HUES6 (cell line): Measurements from ENCODE around the gene WDFY4.

Experiments
- H3K27ac ChIP-seq: 2 replicates; pipeline ENCODE4 v1.7.0; 2013; ENCODE audit warnings: low read depth, mild to moderate bottlenecking, low read length, inconsistent platforms
- H3K27me3 ChIP-seq: 2 replicates; pipeline ENCODE4 v1.6.1; 2013; ENCODE audit warnings: low read length; ENCODE audit not compliant: control insufficient read depth, insufficient read depth
- H3K36me3 ChIP-seq: 2 replicates; pipeline ENCODE4 v1.6.1; 2013; ENCODE audit warnings: low read length; ENCODE audit not compliant: control insufficient read depth, insufficient read depth
- H3K4me1 ChIP-seq: 2 replicates; pipeline ENCODE4 v1.6.1; 2013; ENCODE audit warnings: low read length; ENCODE audit not compliant: control insufficient read depth, insufficient read depth
- H3K4me3 ChIP-seq: 2 replicates; pipeline ENCODE4 v1.5.1; 2013; ENCODE audit warnings: low read depth, low read length
- H3K9ac ChIP-seq: one replicate; pipeline ENCODE4 v1.6.1; 2013; ENCODE audit warnings: mild to moderate bottlenecking, low read length
- H3K9me3 ChIP-seq: 2 replicates; pipeline ENCODE4 v1.6.1; 2013; ENCODE audit warnings: low read depth, low read length; ENCODE audit not compliant: control insufficient read depth, insufficient read depth

WDFY4 gene

GRCh38 chr10:48809261-48809660 is 124.6 kb downstream of the WDFY4 start:
- peaks cover 15% of the 10 kb centered on the region; the same call in 1 of the 2 replicates for H3K4me1 ChIP-seq
- H3K27ac ChIP-seq = no peak overlapping the region
- H3K4me3 ChIP-seq = no peak overlapping the region
- peaks cover 3% of the 10 kb centered on the region; the same call in 1 of the 2 replicates for H3K9me3 ChIP-seq
- H3K36me3 ChIP-seq = no peaks in the 10 kb centered on the region
- H3K9ac ChIP-seq = no peak overlapping the region
- H3K27me3 ChIP-seq = peaks cover 27% of the 10 kb centered on the region

DNA sequence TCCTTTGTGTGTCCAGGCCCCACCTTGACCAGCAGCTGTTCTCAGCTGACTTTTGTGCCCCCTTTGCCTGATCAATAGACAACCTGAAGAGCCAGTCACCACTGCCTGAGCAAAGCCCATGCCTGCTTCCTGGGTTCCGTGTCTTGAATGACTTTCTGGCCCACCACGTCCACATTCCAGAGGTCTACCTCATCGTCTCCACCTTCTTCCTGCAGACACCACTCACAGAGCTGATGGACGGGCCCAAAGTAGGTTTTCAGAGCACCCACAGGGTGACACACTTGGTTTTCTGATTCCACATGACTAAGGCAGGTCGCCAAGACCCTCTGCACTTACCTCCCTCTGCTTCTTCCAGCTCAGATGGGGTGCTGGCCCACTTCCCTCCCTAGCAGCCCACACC is 126.8 kb downstream of the WDFY4 start:
- Histone ChIP-seq H3K36me3 (no peaks in the 10 kb centered on the region), H3K27me3 (peaks cover 41% of the 10 kb centered on the region), H3K9ac (no peak overlapping the region), H3K27ac (no peak overlapping the region), H3K4me3 (no peak overlapping the region), H3K9me3 (peaks cover 3% of the 10 kb centered on the region; the same call in 1 of the 2 replicates), H3K4me1 (0 out of 2 replicates have a peak, but pooled peaks cover 8% of the 10 kb centered on the region)

- H3K9me3 ChIP-seq = peaks cover 3% of the 10 kb centered on the region; the same call in 1 of the 2 replicates
- no peak overlapping the region for H3K27ac ChIP-seq
- peaks cover 46% of the 10 kb centered on the region for H3K27me3 ChIP-seq
These were observed 127.2 kb downstream of the WDFY4 start for GRCh38 chr10:48811917-48812316.

GRCh38 chr10:48813291-48813690 is 128.6 kb downstream of the WDFY4 start:
- no peaks in the 10 kb centered on the region for H3K36me3 ChIP-seq
- H3K9me3 ChIP-seq = peaks cover 3% of the 10 kb centered on the region; the same call in 1 of the 2 replicates
- 0 out of 2 replicates have a peak, but pooled peaks cover 8% of the 10 kb centered on the region for H3K4me1 ChIP-seq

More at GRCh38 chr10:48811917-48812316, 127.2 kb downstream of the WDFY4 start:
- H3K36me3 ChIP-seq = no peaks in the 10 kb centered on the region
- no peak overlapping the region for H3K4me3 ChIP-seq
- 0 out of 2 replicates have a peak, but pooled peaks cover 8% of the 10 kb centered on the region for H3K4me1 ChIP-seq
- no peak overlapping the region for H3K9ac ChIP-seq

DNA sequence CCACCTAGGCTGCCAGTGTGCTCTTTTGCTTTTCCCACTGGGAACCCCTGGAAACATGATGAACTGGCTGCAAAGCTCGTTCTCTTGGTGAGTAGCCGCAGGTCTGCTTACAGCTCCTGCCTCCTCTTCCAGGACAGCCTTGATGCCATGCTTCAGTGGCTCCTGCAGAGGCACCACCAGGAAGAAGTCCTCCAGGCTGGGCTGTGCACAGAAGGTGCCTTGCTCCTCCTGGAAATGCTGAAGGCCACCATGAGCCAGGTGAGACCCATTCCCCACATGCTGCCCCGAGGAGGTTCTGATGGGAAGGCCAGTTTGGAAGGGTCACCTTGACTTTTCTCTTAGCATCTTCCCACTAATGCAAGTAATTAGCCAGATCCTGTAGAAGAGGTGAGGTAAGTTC is 129.2 kb downstream of the WDFY4 start:
- no peak overlapping the region for H3K9ac ChIP-seq
- peaks cover 3% of the 10 kb centered on the region; the same call in 1 of the 2 replicates for H3K9me3 ChIP-seq
- H3K27ac ChIP-seq = no peak overlapping the region
- 0 out of 2 replicates have a peak, but pooled peaks cover 8% of the 10 kb centered on the region for H3K4me1 ChIP-seq
- peaks cover 61% of the 10 kb centered on the region for H3K27me3 ChIP-seq
- H3K4me3 ChIP-seq = no peak overlapping the region
- H3K36me3 ChIP-seq = no peaks in the 10 kb centered on the region

More at GRCh38 chr10:48813291-48813690, 128.6 kb downstream of the WDFY4 start:
- Histone ChIP-seq H3K27me3 (peaks cover 59% of the 10 kb centered on the region), H3K4me3 (no peak overlapping the region), H3K9ac (no peak overlapping the region), H3K27ac (no peak overlapping the region)

DNA sequence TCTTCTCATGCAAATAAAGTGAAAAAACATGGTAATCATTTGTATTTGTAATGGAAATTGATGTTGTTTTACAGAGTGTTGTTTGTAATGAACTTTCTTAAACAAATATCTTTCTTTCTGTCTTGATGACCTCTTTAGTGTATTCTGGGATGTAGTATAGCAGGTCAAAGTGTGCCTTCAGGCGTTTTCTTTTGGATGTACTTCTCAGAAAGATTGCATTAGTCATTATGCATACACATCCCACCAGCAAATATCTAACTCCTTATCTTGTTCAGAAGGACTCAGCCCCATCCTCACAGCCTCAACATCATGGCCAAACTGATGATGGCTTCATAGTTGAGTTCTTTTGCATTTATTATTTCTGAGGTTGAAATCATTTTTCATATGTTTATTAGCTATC is 130.3 kb downstream of the WDFY4 start:
- H3K9ac ChIP-seq = no peak overlapping the region
- no peak overlapping the region for H3K4me3 ChIP-seq
- no peaks in the 10 kb centered on the region for H3K36me3 ChIP-seq
- peaks cover 63% of the 10 kb centered on the region for H3K27me3 ChIP-seq
- no peaks in the 10 kb centered on the region for H3K9me3 ChIP-seq
- no peak overlapping the region for H3K27ac ChIP-seq
- H3K4me1 ChIP-seq = 0 out of 2 replicates have a peak, but pooled peaks cover 8% of the 10 kb centered on the region

DNA sequence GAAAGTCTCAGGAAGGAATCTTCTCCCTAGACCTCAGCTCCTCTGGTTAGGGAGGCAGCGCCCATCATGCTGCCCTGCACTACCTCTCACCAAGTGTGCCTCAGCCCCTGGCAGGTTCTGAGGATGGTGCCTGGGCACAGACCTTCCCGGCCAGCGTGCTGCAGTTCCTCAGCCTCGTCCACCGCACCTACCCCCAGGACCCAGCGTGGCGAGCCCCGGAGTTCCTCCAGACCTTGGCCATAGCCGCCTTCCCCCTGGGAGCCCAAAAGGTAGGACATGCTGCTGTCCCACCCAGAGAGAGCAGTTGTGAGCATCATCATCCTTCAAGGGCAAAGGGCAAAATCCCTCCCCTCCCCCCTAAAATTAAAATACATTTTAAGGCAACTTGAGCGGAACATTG is 132.5 kb downstream of the WDFY4 start:
- Histone ChIP-seq H3K27ac (no peak overlapping the region), H3K36me3 (no peaks in the 10 kb centered on the region), H3K4me3 (no peak overlapping the region), H3K9ac (no peak overlapping the region), H3K9me3 (no peaks in the 10 kb centered on the region), H3K4me1 (0 out of 2 replicates have a peak, but pooled peaks cover 8% of the 10 kb centered on the region), H3K27me3 (peaks cover 79% of the 10 kb centered on the region)

DNA sequence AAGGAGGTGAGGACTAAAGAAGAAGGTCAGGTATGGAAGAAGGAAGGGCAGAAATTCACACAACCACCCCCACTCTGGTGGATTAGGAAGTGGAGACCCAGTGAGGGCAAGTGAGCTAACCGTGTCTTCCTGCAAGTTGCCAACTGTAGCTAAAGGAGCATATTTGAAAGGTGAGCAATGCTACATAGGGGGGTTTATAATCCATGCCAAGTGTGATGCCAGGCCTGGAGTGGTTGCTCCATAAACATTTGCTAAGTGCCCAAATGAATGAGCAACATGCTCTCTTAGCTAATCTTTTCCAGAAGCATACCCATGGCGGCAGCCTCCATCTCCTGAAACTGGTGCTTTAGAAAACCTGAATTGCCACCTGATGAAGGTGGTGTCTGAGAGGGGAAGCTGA is 133.4 kb downstream of the WDFY4 start:
- Histone ChIP-seq H3K27me3 (peaks cover 74% of the 10 kb centered on the region), H3K27ac (no peak overlapping the region), H3K4me3 (no peak overlapping the region), H3K36me3 (no peaks in the 10 kb centered on the region), H3K9me3 (no peaks in the 10 kb centered on the region), H3K4me1 (0 out of 2 replicates have a peak, but pooled peaks cover 8% of the 10 kb centered on the region), H3K9ac (no peak overlapping the region)

GRCh38 chr10:48818861-48819520 is 134.3 kb downstream of the WDFY4 start:
- Histone ChIP-seq H3K4me3 (no peak overlapping the region), H3K27me3 (peaks cover 67% of the 10 kb centered on the region), H3K27ac (no peak overlapping the region), H3K36me3 (no peaks in the 10 kb centered on the region), H3K9ac (no peak overlapping the region), H3K9me3 (no peaks in the 10 kb centered on the region), H3K4me1 (0 out of 2 replicates have a peak, but pooled peaks cover 8% of the 10 kb centered on the region)

DNA sequence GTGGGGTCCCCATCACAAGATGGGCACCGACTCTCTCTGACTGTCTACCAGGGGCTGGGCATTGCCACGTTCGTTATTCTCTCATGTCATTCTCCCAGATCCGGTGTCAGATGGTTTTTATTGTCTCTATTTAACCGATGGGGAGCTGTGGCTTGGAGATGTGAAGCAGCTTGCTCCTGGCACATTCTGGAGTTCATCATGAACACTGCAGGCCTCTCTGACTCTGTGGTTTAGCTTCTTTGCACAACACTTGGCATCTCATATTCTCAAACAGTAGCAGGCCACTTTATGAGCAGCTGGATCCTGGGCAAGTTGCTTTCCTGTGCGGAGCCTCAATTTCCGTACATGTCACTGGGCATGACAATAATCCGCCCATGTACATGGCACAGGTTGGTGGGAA is 135.1 kb downstream of the WDFY4 start:
- H3K4me3 ChIP-seq = no peak overlapping the region
- no peaks in the 10 kb centered on the region for H3K36me3 ChIP-seq
- 0 out of 2 replicates have a peak, but pooled peaks cover 2% of the 10 kb centered on the region for H3K4me1 ChIP-seq
- H3K27me3 ChIP-seq = peaks cover 59% of the 10 kb centered on the region
- H3K27ac ChIP-seq = no peak overlapping the region
- no peak overlapping the region for H3K9ac ChIP-seq
- no peaks in the 10 kb centered on the region for H3K9me3 ChIP-seq

DNA sequence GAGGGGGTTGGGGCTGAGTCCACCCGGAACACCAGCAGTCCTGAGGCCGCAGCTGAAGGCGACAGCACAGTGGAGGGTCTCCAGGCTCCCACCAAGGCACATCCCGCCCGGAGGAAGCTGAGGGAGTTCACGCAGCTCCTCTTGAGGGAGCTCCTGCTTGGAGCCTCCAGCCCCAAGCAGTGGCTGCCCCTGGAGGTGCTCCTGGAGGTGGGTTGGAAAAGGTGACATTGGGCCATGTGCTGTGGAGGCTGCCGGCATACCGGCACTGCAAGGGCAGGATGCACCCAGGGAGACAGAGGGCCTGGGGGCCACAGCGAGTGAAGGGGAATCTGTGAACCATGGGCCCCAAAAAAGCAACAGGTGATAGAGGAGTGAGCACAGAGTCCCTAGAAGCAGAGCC is 135.6 kb downstream of the WDFY4 start:
- H3K9me3 ChIP-seq = no peaks in the 10 kb centered on the region
- H3K4me1 ChIP-seq = no peaks in the 10 kb centered on the region
- no peak overlapping the region for H3K9ac ChIP-seq
- no peak overlapping the region for H3K27ac ChIP-seq
- H3K4me3 ChIP-seq = no peak overlapping the region
- H3K36me3 ChIP-seq = no peaks in the 10 kb centered on the region
- peaks cover 56% of the 10 kb centered on the region for H3K27me3 ChIP-seq
